Left lung (tissue), 10 donors: ENCODE data around the gene DAP. TPM values are rescaled to one million over a fixed set of nuclear protein-coding genes. Genes with fewer than 3 reads are reported as not detected.

ENCODE experiments used
- ATAC-seq: fragments of 200-7000 bp; cut with Tn5 transposase; one replicate; pipeline ENCODE4 v1.9.1; 2020; ENCODE audit warnings: moderate library complexity
- DNase-seq, 4 donors: peaks; one replicate each; pipeline ENCODE4 v3.0.0-alpha.2; 2013 to 2020
- H3K27ac ChIP-seq, 2 donors: fragments of 200-600 bp; sonication (generic) in 1 of 2; one replicate each; pipeline versions ENCODE4 v1.5.0 to v1.8.0; 2020 to 2021
- H3K27me3 ChIP-seq, 2 donors: fragments of 200-600 bp; sonication (generic) in 1 of 2; one replicate each; pipeline versions ENCODE4 v1.5.0 to v1.8.0; 2020 to 2021
- H3K36me3 ChIP-seq, 2 donors: fragments of 200-600 bp; sonication (generic) in 1 of 2; one replicate each; pipeline versions ENCODE4 v1.5.0 to v1.8.0; 2020 to 2021
- H3K4me1 ChIP-seq, 2 donors: fragments of 200-600 bp; one replicate each; pipeline ENCODE4 v1.8.0; 2021
- H3K4me3 ChIP-seq, 2 donors: fragments of 200-600 bp; sonication (generic) in 1 of 2; one replicate each; pipeline versions ENCODE4 v1.5.0 to v1.8.0; 2020 to 2021; ENCODE audit warnings: mild to moderate bottlenecking in 1 of 2
- H3K9me3 ChIP-seq, 2 donors: fragments of 200-600 bp; sonication (generic) in 1 of 2; one replicate each; pipeline versions ENCODE4 v1.5.0 to v1.8.0; 2020 to 2021
- CTCF ChIP-seq, 2 donors: fragments of 200-600 bp; sonication (generic) in 1 of 2; IDR thresholded peaks; one replicate each; pipeline versions ENCODE4 v1.5.0 to v1.8.0; 2021; ENCODE audit warnings: antibody characterized with exemption in 2 of 2
- intact Hi-C, 2 donors: fragments of 100-400 bp; cut with DNase I; formaldehyde crosslinking; loops; one replicate each; pipeline versions ENCODE4 v1.11.2 to v1.14.2; 2022
- polyA plus RNA-seq, 6 donors: library from polyadenylated mRNA; unstranded; fragments of 120-200 nt; gene quantifications; one replicate each; pipeline ENCODE4 v1.2.1, GENCODE V29; 2013; ENCODE audit not compliant: insufficient read length in 6 of 6
- total RNA-seq, 2 donors: library from RNA; stranded (reverse); fragmentation: NEBNext Ultra II Directional; extraction: Animal tissue kit (Norgen Biotek cat#: 25700); gene quantifications; one replicate each; pipeline ENCODE4 v1.2.1, GENCODE V29; 2021
- donor health status: DM: no; HTN: yes; CAD: no.
- donor health status: DM: no; HTN: no; CAD: no.

DAP gene
- total and polyA plus RNA-seq, 8 donors, result 78.5 to 125 (median 107) TPM

DNA sequence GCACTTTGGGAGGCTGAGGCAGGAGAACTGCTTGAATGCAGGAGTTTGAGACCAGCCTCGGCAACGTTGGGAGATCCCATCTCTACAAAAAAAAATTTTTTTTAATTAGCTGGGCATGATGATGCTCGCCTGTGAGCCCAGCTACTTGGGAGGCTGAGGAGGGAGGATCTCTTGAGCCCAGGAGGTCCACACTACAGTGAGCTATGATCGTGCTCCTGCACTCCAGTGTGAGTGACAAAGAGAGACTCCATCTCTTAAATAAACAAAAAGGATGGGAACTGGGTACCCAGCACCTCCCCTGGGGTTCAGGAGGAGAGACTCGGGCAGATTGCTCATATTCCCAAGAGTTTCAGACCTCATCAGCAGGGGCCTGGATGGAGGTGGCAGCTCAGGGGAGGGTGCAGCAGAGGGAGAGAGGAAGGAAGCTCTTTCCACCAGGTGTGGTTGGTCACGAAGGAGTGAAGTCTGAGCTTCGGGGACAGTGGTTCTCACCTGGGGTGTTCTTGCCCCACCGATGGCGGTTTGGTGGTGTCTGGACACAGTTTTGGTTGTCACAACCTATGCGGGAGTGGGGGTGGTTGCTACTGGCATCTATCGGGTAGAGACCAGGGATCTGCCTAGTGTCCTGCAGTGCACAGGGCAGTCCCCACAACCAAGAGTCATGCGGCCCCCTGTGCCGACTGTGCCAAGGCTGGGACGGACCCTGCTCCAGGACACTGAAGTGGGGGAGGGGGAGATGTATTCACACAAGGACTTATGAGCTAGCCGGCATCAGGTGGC, 124.5 kb downstream of the DAP start:
- ATAC-seq, result no peak
- H3K4me1 ChIP-seq, result peaks cover 0 to 45% of the 10 kb centered on the region in 2 donors
- no peaks in the 10 kb centered on the region for H3K9me3 ChIP-seq
- no peak overlapping the region for H3K27ac ChIP-seq
- no peaks in the 10 kb centered on the region for H3K36me3 ChIP-seq
- no peaks in the 10 kb centered on the region for H3K27me3 ChIP-seq
- intact Hi-C loops, result no loop called here
- peak in 1 of 4 donors; percentile 53 for DNase-seq
- H3K4me3 ChIP-seq, result no peak overlapping the region
- TF ChIP-seq CTCF (IDR thresholded peaks at IDR 0.05), result no peak

GRCh38 chr5:10635867-10636350, 125.1 kb downstream of the DAP start:
- TF ChIP-seq CTCF (IDR thresholded peaks at IDR 0.05), result no peak
- DNase-seq (peak in 1 of 4 donors; percentile 74), ATAC-seq (no peak)
- no peak overlapping the region for H3K4me3 ChIP-seq
- intact Hi-C loops, result no loop called here
- H3K27me3 ChIP-seq, result no peaks in the 10 kb centered on the region
- peaks cover 0 to 52% of the 10 kb centered on the region in 2 donors for H3K4me1 ChIP-seq
- peak overlapping the region in 1 of 2 donors; percentile 75 for H3K27ac ChIP-seq
- H3K9me3 ChIP-seq, result no peaks in the 10 kb centered on the region
- H3K36me3 ChIP-seq, result no peaks in the 10 kb centered on the region

- intact Hi-C loops, result no loop called here
- Histone ChIP-seq H3K4me3 (no peak overlapping the region), H3K36me3 (no peaks in the 10 kb centered on the region), H3K9me3 (no peaks in the 10 kb centered on the region), H3K27me3 (no peaks in the 10 kb centered on the region), H3K4me1 (peaks cover 0 to 57% of the 10 kb centered on the region in 2 donors), H3K27ac (peak overlapping the region in 1 of 2 donors; percentile 75)
- peak; percentile 20 for ATAC-seq
- no peak for TF ChIP-seq CTCF (IDR thresholded peaks at IDR 0.05)
- peak in 1 of 4 donors; percentile 56 for DNase-seq
Observed at GRCh38 chr5:10635257-10635866, 125.7 kb downstream of the DAP start.

DNA sequence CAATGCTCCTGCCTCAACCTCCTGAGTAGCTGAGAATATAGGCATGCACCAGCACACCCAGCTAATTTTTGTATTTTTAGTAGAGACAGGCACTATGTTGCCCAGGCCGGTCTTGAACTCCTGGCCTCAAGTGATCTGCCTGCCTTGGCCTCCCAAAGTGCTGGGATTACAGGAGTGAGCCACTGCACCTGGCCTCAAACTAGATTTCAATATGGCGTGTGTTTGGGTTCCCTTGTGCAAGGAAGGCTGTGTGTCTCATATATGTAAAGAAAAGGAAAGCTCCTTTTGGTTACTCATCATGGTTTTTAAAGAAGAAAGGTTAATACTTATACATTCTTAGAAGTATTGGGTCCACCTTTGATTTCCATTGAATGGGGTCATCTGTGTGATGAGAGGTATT, 126.5 kb downstream of the DAP start:
- Histone ChIP-seq H3K4me3 (no peak overlapping the region), H3K36me3 (no peaks in the 10 kb centered on the region), H3K9me3 (no peaks in the 10 kb centered on the region), H3K27ac (peak overlapping the region in 1 of 2 donors; percentile 75), H3K27me3 (no peaks in the 10 kb centered on the region), H3K4me1 (peaks cover 0 to 59% of the 10 kb centered on the region in 2 donors)
- intact Hi-C loops, result no loop called here
- ATAC-seq (no peak), DNase-seq (no peak)
- no peak for TF ChIP-seq CTCF (IDR thresholded peaks at IDR 0.05)

- H3K27me3 ChIP-seq, result no peaks in the 10 kb centered on the region
- H3K36me3 ChIP-seq, result no peaks in the 10 kb centered on the region
- no peak overlapping the region for H3K4me3 ChIP-seq
- ATAC-seq (no peak), DNase-seq (no peak)
- intact Hi-C loops, result no loop called here
- H3K9me3 ChIP-seq, result no peaks in the 10 kb centered on the region
- no peak for TF ChIP-seq CTCF (IDR thresholded peaks at IDR 0.05)
- peak overlapping the region in 1 of 2 donors; percentile 67 for H3K27ac ChIP-seq
- H3K4me1 ChIP-seq, result peaks cover 0 to 59% of the 10 kb centered on the region in 2 donors
Observed at GRCh38 chr5:10634050-10634449, 127.0 kb downstream of the DAP start.
